ENCODE results near the gene BTBD3. TPM values are rescaled to one million over a fixed set of nuclear protein-coding genes. Genes with fewer than 3 reads are reported as not detected.

The BTBD3 gene
- total RNA-seq, 1 experiment from 2014 or later = 38.5 TPM

DNA sequence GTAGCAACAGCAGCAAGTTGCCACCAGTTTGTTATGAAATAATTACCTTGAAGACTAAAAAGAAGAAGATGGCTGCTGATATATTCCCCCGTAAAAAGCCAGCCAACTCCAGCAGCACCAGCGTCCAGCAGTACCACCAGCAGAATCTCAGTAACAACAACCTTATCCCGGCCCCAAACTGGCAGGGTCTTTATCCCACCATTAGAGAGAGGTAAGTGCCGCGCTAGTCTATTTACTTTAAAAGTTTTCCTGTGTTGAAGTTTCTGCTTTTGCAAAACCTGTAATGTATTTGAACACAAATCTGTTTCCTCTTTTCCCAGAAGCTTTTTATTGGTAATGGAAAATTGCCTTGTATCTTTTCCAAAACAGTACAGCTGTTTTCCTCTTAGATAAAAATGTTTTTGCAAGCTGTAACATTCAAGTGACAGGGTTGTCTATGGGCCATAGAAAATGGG lies 725 bp downstream of the BTBD3 start:
- Mint-ChIP-seq H3K36me3 (peaks cover 10% of the 10 kb centered on the region), H3K27me3 (ENCODE audit: low read depth) (no peaks in the 10 kb centered on the region), H3K4me1 (peaks cover 56% of the 10 kb centered on the region), H3K9me3 (no peaks in the 10 kb centered on the region), H3K27ac (no peak overlapping the region), H3K4me3 (no peak overlapping the region)
- DNase-seq (ENCODE audit: low spot score) (no peak), ATAC-seq (no peak)
- TF ChIP-seq, protein P1, sequence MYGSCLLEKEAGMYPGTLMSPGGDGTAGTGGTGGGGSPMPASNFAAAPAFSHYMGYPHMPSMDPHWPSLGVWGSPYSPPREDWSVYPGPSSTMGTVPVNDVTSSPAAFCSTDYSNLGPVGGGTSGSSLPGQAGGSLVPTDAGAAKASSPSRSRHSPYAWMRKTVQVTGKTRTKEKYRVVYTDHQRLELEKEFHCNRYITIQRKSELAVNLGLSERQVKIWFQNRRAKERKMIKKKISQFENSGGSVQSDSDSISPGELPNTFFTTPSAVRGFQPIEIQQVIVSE (CRISPR knock-in tag; IDR thresholded peaks at IDR 0.05; ENCODE audit: borderline replicate concordance) = no peak
- TF ChIP-seq ELF4 (CRISPR knock-in tag; IDR thresholded peaks at IDR 0.05; ENCODE audit: low read depth) (no peak), MXD4 (CRISPR knock-in tag; IDR thresholded peaks at IDR 0.05; ENCODE audit: borderline replicate concordance) (no peak), SP1 (CRISPR knock-in tag; conservative IDR thresholded peaks at IDR 0.05) (no peak), PRRX2 (CRISPR knock-in tag; IDR thresholded peaks at IDR 0.05) (no peak), NR1H2 (CRISPR knock-in tag; IDR thresholded peaks at IDR 0.05) (no peak), NFYB (CRISPR knock-in tag; conservative IDR thresholded peaks at IDR 0.05; ENCODE audit: low read depth) (no peak), ZNF232 (CRISPR knock-in tag; IDR thresholded peaks at IDR 0.05) (no peak), JUN (CRISPR knock-in tag; IDR thresholded peaks at IDR 0.05) (no peak), MYBL2 (CRISPR knock-in tag; IDR thresholded peaks at IDR 0.05) (no peak), EMX1 (CRISPR knock-in tag; IDR thresholded peaks at IDR 0.05) (no peak)
- TF ChIP-seq, protein P2, sequence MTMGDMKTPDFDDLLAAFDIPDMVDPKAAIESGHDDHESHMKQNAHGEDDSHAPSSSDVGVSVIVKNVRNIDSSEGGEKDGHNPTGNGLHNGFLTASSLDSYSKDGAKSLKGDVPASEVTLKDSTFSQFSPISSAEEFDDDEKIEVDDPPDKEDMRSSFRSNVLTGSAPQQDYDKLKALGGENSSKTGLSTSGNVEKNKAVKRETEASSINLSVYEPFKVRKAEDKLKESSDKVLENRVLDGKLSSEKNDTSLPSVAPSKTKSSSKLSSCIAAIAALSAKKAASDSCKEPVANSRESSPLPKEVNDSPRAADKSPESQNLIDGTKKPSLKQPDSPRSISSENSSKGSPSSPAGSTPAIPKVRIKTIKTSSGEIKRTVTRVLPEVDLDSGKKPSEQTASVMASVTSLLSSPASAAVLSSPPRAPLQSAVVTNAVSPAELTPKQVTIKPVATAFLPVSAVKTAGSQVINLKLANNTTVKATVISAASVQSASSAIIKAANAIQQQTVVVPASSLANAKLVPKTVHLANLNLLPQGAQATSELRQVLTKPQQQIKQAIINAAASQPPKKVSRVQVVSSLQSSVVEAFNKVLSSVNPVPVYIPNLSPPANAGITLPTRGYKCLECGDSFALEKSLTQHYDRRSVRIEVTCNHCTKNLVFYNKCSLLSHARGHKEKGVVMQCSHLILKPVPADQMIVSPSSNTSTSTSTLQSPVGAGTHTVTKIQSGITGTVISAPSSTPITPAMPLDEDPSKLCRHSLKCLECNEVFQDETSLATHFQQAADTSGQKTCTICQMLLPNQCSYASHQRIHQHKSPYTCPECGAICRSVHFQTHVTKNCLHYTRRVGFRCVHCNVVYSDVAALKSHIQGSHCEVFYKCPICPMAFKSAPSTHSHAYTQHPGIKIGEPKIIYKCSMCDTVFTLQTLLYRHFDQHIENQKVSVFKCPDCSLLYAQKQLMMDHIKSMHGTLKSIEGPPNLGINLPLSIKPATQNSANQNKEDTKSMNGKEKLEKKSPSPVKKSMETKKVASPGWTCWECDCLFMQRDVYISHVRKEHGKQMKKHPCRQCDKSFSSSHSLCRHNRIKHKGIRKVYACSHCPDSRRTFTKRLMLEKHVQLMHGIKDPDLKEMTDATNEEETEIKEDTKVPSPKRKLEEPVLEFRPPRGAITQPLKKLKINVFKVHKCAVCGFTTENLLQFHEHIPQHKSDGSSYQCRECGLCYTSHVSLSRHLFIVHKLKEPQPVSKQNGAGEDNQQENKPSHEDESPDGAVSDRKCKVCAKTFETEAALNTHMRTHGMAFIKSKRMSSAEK (CRISPR knock-in tag; IDR thresholded peaks at IDR 0.05; ENCODE audit: borderline replicate concordance) = no peak
- TF ChIP-seq, protein P3, sequence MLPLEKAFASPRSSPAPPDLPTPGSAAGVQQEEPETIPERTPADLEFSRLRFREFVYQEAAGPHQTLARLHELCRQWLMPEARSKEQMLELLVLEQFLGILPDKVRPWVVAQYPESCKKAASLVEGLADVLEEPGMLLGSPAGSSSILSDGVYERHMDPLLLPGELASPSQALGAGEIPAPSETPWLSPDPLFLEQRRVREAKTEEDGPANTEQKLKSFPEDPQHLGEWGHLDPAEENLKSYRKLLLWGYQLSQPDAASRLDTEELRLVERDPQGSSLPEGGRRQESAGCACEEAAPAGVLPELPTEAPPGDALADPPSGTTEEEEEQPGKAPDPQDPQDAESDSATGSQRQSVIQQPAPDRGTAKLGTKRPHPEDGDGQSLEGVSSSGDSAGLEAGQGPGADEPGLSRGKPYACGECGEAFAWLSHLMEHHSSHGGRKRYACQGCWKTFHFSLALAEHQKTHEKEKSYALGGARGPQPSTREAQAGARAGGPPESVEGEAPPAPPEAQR (CRISPR knock-in tag; IDR thresholded peaks at IDR 0.05) = no peak
- TF ChIP-seq, protein P4, sequence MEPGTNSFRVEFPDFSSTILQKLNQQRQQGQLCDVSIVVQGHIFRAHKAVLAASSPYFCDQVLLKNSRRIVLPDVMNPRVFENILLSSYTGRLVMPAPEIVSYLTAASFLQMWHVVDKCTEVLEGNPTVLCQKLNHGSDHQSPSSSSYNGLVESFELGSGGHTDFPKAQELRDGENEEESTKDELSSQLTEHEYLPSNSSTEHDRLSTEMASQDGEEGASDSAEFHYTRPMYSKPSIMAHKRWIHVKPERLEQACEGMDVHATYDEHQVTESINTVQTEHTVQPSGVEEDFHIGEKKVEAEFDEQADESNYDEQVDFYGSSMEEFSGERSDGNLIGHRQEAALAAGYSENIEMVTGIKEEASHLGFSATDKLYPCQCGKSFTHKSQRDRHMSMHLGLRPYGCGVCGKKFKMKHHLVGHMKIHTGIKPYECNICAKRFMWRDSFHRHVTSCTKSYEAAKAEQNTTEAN (CRISPR knock-in tag; IDR thresholded peaks at IDR 0.05) = no peak
- TF ChIP-seq, protein P5, sequence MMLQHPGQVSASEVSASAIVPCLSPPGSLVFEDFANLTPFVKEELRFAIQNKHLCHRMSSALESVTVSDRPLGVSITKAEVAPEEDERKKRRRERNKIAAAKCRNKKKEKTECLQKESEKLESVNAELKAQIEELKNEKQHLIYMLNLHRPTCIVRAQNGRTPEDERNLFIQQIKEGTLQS (CRISPR knock-in tag; conservative IDR thresholded peaks at IDR 0.05) = no peak
- ChIA-PET CTCF (interaction anchor here (1.6 kb wide), 1 partner anchor 439 kb away, joined by 4 read pairs; no protein-coding TSS in a partner anchor), POLR2A (no interaction called here)

DNA sequence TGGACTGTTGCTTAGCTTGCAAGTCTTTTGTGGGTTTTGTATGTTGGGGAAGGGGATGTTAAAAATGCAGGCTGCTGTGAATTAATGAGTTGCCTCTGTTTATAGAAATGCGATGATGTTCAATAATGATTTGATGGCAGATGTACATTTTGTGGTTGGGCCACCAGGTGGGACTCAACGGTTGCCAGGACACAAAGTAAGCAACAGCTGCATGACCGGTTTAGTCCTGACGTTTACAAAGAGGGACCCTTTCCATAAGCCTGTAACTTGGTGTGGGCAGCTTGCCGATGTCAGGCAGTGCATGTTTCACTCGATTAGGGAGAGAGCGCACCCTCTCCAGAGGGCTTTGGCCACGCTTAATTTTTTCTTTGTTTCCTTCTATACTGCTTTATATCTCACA lies 1.3 kb downstream of the BTBD3 start:
- CTCF ChIA-PET = interaction anchor here (0.7 to 1.6 kb wide), 2 partner anchors 94 to 439 kb away, joined by 3 to 4 read pairs; no protein-coding TSS in a partner anchor
- H3K27me3 Mint-ChIP-seq (ENCODE audit: low read depth) = no peaks in the 10 kb centered on the region
- 0 out of 2 replicates have a peak overlapping the region, but pooled peaks have one; percentile 5 for H3K27ac Mint-ChIP-seq
- H3K36me3 Mint-ChIP-seq = peaks cover 16% of the 10 kb centered on the region
- peak; percentile 46 for ATAC-seq
- H3K9me3 Mint-ChIP-seq = no peaks in the 10 kb centered on the region
- H3K4me3 Mint-ChIP-seq = no peak overlapping the region
- POLR2A ChIA-PET = no interaction called here
- no peak for DNase-seq (ENCODE audit: low spot score)
- peaks cover 54% of the 10 kb centered on the region for H3K4me1 Mint-ChIP-seq
- TF ChIP-seq ZNF396 (CRISPR knock-in tag; IDR thresholded peaks at IDR 0.05; ENCODE audit: borderline replicate concordance) = no peak
- TF ChIP-seq, protein P6, sequence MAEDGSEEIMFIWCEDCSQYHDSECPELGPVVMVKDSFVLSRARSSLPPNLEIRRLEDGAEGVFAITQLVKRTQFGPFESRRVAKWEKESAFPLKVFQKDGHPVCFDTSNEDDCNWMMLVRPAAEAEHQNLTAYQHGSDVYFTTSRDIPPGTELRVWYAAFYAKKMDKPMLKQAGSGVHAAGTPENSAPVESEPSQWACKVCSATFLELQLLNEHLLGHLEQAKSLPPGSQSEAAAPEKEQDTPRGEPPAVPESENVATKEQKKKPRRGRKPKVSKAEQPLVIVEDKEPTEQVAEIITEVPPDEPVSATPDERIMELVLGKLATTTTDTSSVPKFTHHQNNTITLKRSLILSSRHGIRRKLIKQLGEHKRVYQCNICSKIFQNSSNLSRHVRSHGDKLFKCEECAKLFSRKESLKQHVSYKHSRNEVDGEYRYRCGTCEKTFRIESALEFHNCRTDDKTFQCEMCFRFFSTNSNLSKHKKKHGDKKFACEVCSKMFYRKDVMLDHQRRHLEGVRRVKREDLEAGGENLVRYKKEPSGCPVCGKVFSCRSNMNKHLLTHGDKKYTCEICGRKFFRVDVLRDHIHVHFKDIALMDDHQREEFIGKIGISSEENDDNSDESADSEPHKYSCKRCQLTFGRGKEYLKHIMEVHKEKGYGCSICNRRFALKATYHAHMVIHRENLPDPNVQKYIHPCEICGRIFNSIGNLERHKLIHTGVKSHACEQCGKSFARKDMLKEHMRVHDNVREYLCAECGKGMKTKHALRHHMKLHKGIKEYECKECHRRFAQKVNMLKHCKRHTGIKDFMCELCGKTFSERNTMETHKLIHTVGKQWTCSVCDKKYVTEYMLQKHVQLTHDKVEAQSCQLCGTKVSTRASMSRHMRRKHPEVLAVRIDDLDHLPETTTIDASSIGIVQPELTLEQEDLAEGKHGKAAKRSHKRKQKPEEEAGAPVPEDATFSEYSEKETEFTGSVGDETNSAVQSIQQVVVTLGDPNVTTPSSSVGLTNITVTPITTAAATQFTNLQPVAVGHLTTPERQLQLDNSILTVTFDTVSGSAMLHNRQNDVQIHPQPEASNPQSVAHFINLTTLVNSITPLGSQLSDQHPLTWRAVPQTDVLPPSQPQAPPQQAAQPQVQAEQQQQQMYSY (CRISPR knock-in tag; IDR thresholded peaks at IDR 0.05) = no peak
- TF ChIP-seq, protein P7, sequence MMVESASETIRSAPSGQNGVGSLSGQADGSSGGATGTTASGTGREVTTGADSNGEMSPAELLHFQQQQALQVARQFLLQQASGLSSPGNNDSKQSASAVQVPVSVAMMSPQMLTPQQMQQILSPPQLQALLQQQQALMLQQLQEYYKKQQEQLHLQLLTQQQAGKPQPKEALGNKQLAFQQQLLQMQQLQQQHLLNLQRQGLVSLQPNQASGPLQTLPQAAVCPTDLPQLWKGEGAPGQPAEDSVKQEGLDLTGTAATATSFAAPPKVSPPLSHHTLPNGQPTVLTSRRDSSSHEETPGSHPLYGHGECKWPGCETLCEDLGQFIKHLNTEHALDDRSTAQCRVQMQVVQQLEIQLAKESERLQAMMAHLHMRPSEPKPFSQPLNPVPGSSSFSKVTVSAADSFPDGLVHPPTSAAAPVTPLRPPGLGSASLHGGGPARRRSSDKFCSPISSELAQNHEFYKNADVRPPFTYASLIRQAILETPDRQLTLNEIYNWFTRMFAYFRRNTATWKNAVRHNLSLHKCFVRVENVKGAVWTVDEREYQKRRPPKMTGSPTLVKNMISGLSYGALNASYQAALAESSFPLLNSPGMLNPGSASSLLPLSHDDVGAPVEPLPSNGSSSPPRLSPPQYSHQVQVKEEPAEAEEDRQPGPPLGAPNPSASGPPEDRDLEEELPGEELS (CRISPR knock-in tag; IDR thresholded peaks at IDR 0.05) = no peak
